Measurements from ENCODE around the gene SH3BP4.

DNA sequence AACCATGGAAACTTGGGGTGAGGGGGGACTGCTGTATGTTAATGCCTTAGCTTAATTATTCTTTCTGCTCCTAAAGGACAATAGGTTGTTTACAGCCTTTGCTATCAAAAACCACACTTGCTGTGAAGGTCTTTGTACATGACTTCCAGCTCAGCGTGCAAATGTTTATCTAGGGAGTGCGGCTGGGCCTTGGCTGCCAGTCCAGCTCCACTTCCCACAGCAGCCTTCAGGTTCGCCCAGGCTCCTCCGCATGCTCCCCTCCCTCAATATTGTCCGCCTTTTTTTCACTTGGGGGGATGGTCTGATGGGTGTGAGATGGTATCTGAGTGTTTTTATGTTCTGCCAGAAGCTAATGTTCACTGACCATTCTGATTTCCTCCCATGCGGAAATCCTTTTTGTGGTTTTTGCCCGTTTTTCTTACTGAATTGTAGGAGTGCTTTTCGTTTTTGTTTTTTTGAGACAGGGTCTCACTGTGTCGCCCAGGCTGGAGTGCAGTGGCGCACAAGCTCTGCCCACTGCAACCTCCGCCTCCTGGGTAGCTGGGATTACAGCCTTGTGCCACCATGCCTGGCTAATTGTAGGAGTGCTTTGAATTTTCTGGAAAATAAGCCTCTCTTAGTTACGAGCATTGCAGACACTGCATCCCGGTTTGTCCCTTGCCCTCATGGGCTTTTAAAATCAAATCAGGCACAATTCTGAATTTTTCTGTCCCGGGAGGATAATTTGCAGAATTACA lies 28.8 kb downstream of the SH3BP4 start:
- TF ChIP-seq, protein P1, sequence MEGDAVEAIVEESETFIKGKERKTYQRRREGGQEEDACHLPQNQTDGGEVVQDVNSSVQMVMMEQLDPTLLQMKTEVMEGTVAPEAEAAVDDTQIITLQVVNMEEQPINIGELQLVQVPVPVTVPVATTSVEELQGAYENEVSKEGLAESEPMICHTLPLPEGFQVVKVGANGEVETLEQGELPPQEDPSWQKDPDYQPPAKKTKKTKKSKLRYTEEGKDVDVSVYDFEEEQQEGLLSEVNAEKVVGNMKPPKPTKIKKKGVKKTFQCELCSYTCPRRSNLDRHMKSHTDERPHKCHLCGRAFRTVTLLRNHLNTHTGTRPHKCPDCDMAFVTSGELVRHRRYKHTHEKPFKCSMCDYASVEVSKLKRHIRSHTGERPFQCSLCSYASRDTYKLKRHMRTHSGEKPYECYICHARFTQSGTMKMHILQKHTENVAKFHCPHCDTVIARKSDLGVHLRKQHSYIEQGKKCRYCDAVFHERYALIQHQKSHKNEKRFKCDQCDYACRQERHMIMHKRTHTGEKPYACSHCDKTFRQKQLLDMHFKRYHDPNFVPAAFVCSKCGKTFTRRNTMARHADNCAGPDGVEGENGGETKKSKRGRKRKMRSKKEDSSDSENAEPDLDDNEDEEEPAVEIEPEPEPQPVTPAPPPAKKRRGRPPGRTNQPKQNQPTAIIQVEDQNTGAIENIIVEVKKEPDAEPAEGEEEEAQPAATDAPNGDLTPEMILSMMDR (IDR thresholded peaks at IDR 0.05; ENCODE audit: borderline replicate concordance, extremely low read depth, low read length, poor library complexity, severe bottlenecking): no peak
- TF ChIP-seq EZH2 (IDR thresholded peaks at IDR 0.05; ENCODE audit: borderline replicate concordance, low read depth, low read length, severe bottlenecking): no peak

All from DND-41 (cell line).